IgD-negative memory B cell (primary cell): ENCODE data around the gene RNF112. TPM values are rescaled to one million over a fixed set of nuclear protein-coding genes. Genes with fewer than 3 reads are reported as not detected.

Experiments used
- H3K27ac Mint-ChIP-seq, 3 donors: one replicate each; pipeline ENCODE4 v1.8.0; 2020 to 2022; ENCODE audit warnings: mild to moderate bottlenecking in 3 of 3, mixed read lengths in 3 of 3, moderate library complexity in 1 of 3
- H3K27me3 Mint-ChIP-seq: one replicate; pipeline ENCODE4 v1.8.0; 2021; ENCODE audit warnings: mixed read lengths
- H3K36me3 Mint-ChIP-seq: one replicate; pipeline ENCODE4 v1.8.0; 2020; ENCODE audit warnings: mild to moderate bottlenecking, mixed read lengths
- H3K4me1 Mint-ChIP-seq, 3 donors: one replicate each; pipeline ENCODE4 v1.8.0; 2020 to 2022; ENCODE audit warnings: mixed read lengths in 3 of 3, mild to moderate bottlenecking in 1 of 3
- H3K4me3 Mint-ChIP-seq, 4 donors: one replicate each; pipeline ENCODE4 v1.8.0; 2020 to 2022; ENCODE audit warnings: mild to moderate bottlenecking in 4 of 4, mixed read lengths in 4 of 4, moderate library complexity in 3 of 4
- H3K9me3 Mint-ChIP-seq, 3 donors: one replicate each; pipeline ENCODE4 v1.8.0; 2020 to 2021; ENCODE audit warnings: mixed read lengths in 3 of 3, mild to moderate bottlenecking in 1 of 3
- polyA plus RNA-seq: library from polyadenylated mRNA; unstranded; fragments of 300-500 nt; fragmentation: Illumina TruSeq; gene quantifications from one replicate; pipeline ENCODE4 v1.2.3, GENCODE V29; 2021

Gene RNF112
- polyA plus RNA-seq, 1 donor from 2014 or later, result not detected

DNA sequence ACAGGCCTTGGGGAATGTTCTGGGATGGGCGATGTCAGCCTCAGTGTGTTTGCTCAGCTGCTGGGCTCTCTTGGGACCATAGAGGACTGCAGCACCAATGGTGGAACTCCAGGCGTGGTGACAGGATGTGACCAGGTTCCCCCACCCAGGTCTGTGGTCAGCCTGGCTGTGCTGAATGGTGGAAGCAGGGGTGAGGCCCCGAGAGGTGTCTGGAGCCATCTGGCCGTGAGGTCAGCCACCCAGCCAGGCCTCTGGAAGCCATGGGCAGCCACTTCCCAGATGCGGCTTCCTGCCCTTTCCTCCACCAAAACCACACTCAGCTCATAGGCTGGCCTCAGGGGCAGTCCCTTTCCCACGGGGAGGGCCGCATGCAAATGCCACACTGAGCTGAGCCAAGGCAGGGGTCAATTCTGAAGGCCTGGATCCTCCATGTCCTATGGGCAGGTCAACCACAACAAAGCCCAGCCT, 40.5 kb upstream of the RNF112 start:
- Mint-ChIP-seq H3K9me3 (no peaks in the 10 kb centered on the region), H3K4me3 (peak overlapping the region; percentile 49 to 97 (median 92)), H3K27me3 (no peaks in the 10 kb centered on the region), H3K27ac (peak overlapping the region; percentile 95 to 98 (median 96)), H3K36me3 (no peaks in the 10 kb centered on the region), H3K4me1 (peaks cover 23 to 38% (median 35%) of the 10 kb centered on the region in 3 donors)

- Mint-ChIP-seq H3K27ac (peak overlapping the region; percentile 95 to 98 (median 96)), H3K27me3 (no peaks in the 10 kb centered on the region), H3K9me3 (no peaks in the 10 kb centered on the region), H3K4me3 (peak overlapping the region in 3 of 4 donors; percentile 71 to 94 (median 89)), H3K36me3 (no peaks in the 10 kb centered on the region), H3K4me1 (peaks cover 23 to 43% (median 35%) of the 10 kb centered on the region in 3 donors)
Measured at GRCh38 chr17:19371259-19372010, 39.6 kb upstream of the RNF112 start.

DNA sequence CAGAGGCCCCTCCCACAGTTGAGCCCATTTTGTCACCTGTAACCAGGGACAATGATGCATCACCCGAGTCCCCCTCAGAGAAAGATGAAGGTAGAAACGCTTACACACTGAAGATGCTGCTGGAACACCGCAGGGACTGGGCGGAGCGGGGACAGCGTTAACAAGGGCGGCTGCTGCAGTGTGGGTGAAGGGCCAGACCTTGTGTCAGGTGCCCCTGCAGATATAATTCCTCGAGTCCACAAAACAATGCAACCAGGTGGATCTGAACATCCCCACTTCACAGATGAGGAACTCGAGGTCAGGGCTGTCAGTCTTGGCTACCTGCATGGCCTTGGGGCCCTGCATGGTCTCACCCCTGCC, 39.0 kb upstream of the RNF112 start:
- Mint-ChIP-seq H3K27ac (no peak overlapping the region), H3K4me1 (peaks cover 26 to 46% (median 37%) of the 10 kb centered on the region in 3 donors), H3K27me3 (no peaks in the 10 kb centered on the region), H3K4me3 (peak overlapping the region in 3 of 4 donors; percentile 25 to 77 (median 71)), H3K36me3 (no peaks in the 10 kb centered on the region), H3K9me3 (no peaks in the 10 kb centered on the region)

GRCh38 chr17:19372439-19372838, 38.6 kb upstream of the RNF112 start:
- peak overlapping the region in 2 of 4 donors; percentile 25 to 77 for H3K4me3 Mint-ChIP-seq
- peaks cover 31 to 47% (median 39%) of the 10 kb centered on the region in 3 donors for H3K4me1 Mint-ChIP-seq
- no peaks in the 10 kb centered on the region for H3K9me3 Mint-ChIP-seq
- H3K27me3 Mint-ChIP-seq, result no peaks in the 10 kb centered on the region
- H3K27ac Mint-ChIP-seq, result no peak overlapping the region
- H3K36me3 Mint-ChIP-seq, result no peaks in the 10 kb centered on the region

- Mint-ChIP-seq H3K27me3 (no peaks in the 10 kb centered on the region), H3K27ac (peak overlapping the region in 1 of 3 donors; percentile 72), H3K4me3 (peak overlapping the region in 2 of 4 donors; percentile 17 to 30), H3K9me3 (no peaks in the 10 kb centered on the region), H3K36me3 (no peaks in the 10 kb centered on the region), H3K4me1 (peaks cover 33 to 47% (median 40%) of the 10 kb centered on the region in 3 donors)
Measured at GRCh38 chr17:19372866-19373504, 38.0 kb upstream of the RNF112 start.

DNA sequence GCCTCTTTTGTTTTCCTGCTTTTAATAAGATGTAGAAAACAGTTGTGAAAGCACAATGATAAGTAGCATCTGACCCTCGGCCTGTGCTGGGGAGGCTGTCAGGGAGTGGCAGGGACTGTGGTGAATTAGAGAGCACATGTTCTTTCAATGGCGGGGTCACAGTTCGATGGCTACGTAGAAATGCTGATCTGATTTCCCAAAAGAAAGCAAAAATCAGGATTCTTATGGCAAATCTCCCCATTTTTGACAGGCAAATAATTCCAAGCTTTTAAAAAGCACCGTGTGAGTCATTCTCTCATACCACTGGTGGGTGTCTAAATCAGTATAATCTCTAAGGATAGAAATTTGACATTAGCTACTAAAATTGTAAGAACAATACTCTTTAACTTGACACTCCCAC, 36.9 kb upstream of the RNF112 start:
- no peak overlapping the region for H3K27ac Mint-ChIP-seq
- H3K4me3 Mint-ChIP-seq, result peak overlapping the region in 1 of 4 donors; percentile 77
- peaks cover 28 to 44% (median 36%) of the 10 kb centered on the region in 3 donors for H3K4me1 Mint-ChIP-seq
- no peaks in the 10 kb centered on the region for H3K27me3 Mint-ChIP-seq
- H3K9me3 Mint-ChIP-seq, result no peaks in the 10 kb centered on the region
- H3K36me3 Mint-ChIP-seq, result no peaks in the 10 kb centered on the region

GRCh38 chr17:19375732-19376131, 35.3 kb upstream of the RNF112 start:
- Mint-ChIP-seq H3K4me1 (peaks cover 17 to 36% (median 25%) of the 10 kb centered on the region in 3 donors), H3K9me3 (no peaks in the 10 kb centered on the region), H3K27ac (peak overlapping the region in 2 of 3 donors; percentile 47 to 67), H3K4me3 (peak overlapping the region in 3 of 4 donors; percentile 9 to 70 (median 12)), H3K27me3 (no peaks in the 10 kb centered on the region), H3K36me3 (no peaks in the 10 kb centered on the region)

DNA sequence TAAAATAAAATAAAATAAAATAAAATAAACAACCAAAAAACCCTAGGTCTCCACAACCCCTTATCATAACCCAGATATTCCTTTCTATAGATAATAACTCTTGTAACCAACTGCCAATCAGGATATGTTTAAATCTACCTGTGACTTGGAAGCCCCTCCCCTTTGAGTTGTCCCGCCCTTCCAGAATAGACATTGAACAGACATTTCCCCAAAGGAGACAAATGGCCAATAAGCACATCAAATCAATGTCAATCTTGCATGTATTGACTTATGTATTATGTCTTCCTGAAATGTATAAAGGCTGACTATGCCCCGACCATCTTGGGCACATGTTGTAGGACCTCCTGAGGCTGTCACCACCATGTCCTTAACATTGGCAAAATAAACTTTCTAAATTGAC, 34.2 kb upstream of the RNF112 start:
- Mint-ChIP-seq H3K4me1 (peaks cover 11 to 25% (median 16%) of the 10 kb centered on the region in 3 donors), H3K27me3 (no peaks in the 10 kb centered on the region), H3K9me3 (no peaks in the 10 kb centered on the region), H3K27ac (peak overlapping the region; percentile 94 to 99 (median 95)), H3K36me3 (no peaks in the 10 kb centered on the region), H3K4me3 (peak overlapping the region; percentile 98 to 99 (median 99))

DNA sequence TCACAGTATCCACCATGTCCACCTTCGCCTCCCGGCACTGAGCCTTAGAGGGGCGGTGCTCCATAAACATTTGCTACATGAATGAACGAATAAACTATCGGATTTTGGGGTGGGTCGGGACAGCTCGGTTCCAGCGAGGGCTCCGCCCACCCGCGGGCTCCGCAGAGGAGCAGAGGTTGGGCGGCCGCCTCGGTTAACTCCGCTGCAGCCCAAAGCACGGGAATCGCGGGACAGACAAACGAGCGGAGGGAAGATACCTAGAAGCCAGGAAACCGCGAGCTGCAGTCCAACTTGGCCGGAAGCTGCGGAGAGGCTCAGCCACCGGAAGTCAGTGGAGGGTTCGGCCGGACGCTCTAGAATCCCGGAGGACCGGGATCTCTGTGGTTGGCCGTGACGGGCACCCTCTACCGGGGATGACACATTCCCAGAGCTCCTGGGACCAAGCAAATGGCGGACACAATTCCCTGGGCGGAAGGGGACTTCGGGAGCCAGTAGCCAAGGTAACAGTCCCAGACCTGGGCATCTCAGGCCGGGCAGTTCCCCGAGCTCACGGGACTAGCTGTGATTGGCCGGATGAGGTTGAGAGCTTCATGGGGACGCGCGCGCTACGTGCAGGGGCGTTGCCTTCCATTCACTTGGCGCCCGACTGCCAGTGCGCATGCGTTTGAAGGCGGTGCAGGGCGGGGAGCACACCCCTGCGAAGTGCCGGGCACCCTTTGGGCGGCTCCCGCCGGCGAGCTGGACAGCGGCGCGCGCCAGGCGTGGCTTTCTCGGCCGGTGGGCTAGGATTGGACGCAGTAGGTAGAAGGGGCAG, 33.2 kb upstream of the RNF112 start:
- H3K9me3 Mint-ChIP-seq, result no peaks in the 10 kb centered on the region
- H3K27ac Mint-ChIP-seq, result peak overlapping the region; percentile 94 to 99 (median 95)
- peak overlapping the region; percentile 98 to 99 (median 99) for H3K4me3 Mint-ChIP-seq

GRCh38 chr17:19378416-19379360, 32.3 kb upstream of the RNF112 start, which contains the start of gene MAPK7:
MAPK7 (plus strand) TSS chr17:19378498; CDS start chr17:19378901, 403 bp downstream.
- Mint-ChIP-seq H3K27ac (peak within 1 kb of the TSS; percentile 94 to 99 (median 95)), H3K9me3 (no peaks in the 10 kb centered on the region), H3K36me3 (peaks cover 2% of the 10 kb centered on the region), H3K4me1 (peaks cover 11 to 16% (median 12%) of the 10 kb centered on the region in 3 donors), H3K4me3 (peak within 1 kb of the TSS; percentile 98 to 99 (median 99)), H3K27me3 (no peaks in the 10 kb centered on the region)

More for the DNA sequence above, 33.2 kb upstream of the RNF112 start:
- H3K27me3 Mint-ChIP-seq, result no peaks in the 10 kb centered on the region
- H3K4me1 Mint-ChIP-seq, result peaks cover 11 to 19% (median 14%) of the 10 kb centered on the region in 3 donors
- H3K36me3 Mint-ChIP-seq, result no peaks in the 10 kb centered on the region

DNA sequence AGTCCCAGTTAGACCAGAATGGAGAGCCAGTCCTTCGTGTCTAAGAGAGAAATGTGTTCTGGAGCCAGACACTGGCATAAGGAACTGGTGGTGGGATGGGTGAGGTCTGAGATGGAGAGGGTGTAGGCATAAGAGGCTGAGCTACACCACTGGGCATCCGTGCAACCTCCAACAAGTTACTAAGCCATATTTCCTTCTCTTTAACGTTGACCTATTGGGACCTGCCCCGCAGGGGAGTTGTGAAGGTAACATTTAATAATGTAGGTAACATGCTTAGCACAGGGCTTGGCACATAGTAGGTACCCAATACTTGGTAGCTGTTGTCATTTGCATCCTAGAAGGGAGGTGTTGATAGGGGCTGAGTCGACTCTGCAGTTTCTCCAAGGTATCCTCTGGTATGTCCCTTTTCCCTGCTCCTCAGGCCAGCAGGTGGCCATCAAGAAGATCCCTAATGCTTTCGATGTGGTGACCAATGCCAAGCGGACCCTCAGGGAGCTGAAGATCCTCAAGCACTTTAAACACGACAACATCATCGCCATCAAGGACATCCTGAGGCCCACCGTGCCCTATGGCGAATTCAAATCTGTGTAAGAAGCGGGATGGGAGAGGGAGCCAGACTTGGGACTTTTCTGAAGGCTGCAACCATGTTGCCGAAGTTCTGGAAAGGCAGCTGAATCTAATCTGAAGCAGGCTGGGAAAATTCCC, 31.5 kb upstream of the RNF112 start:
- H3K4me3 Mint-ChIP-seq, result peak overlapping the region; percentile 81 to 99 (median 98)
- H3K36me3 Mint-ChIP-seq, result peaks cover 4% of the 10 kb centered on the region
- no peaks in the 10 kb centered on the region for H3K9me3 Mint-ChIP-seq
- H3K27ac Mint-ChIP-seq, result peak overlapping the region in 1 of 3 donors; percentile 95
- peaks cover 11 to 16% (median 11%) of the 10 kb centered on the region in 3 donors for H3K4me1 Mint-ChIP-seq
- H3K27me3 Mint-ChIP-seq, result peaks cover under 1% of the 10 kb centered on the region

- Mint-ChIP-seq H3K27me3 (peaks cover 2% of the 10 kb centered on the region), H3K36me3 (peaks cover 4% of the 10 kb centered on the region), H3K27ac (no peak overlapping the region), H3K9me3 (no peaks in the 10 kb centered on the region), H3K4me1 (peaks cover 9 to 16% (median 11%) of the 10 kb centered on the region in 3 donors), H3K4me3 (peak overlapping the region in 2 of 4 donors; percentile 87 to 98)
Measured at GRCh38 chr17:19380481-19381301, 30.3 kb upstream of the RNF112 start.
